ENCODE results near the gene FGD3.

Gene FGD3

GRCh38 chr9:93080406-93080805 is 133.1 kb downstream of the FGD3 start:
- no peak for DNase-seq

GRCh38 chr9:93081081-93081529 is 133.8 kb downstream of the FGD3 start:
- DNase-seq = no peak

GRCh38 chr9:93081931-93082330 is 134.6 kb downstream of the FGD3 start:
- DNase-seq = no peak

- no peak for DNase-seq
Measured at GRCh38 chr9:93082841-93083411, 135.6 kb downstream of the FGD3 start.

- DNase-seq = no peak
Measured at GRCh38 chr9:93083592-93084470, 136.5 kb downstream of the FGD3 start.

- no peak for DNase-seq
Measured at GRCh38 chr9:93084471-93084881, 137.2 kb downstream of the FGD3 start.

- DNase-seq = no peak
Measured at GRCh38 chr9:93085676-93086075, 138.4 kb downstream of the FGD3 start.

Measured in NCI-H2029 (cell line).